Activated CD4-positive, alpha-beta T cell treated with anti-CD3 and anti-CD28 coated beads, Interleukin-2, Interleukin-4, amounts not matched to agents 100 ng/mL and 50 ng/mL, durations not matched to agents 16 hours and 8 hours (primary cell): ENCODE data around the gene CCDC142.
"Not testable (repeated sequence)": the region's sequence is repeated elsewhere in the genome, so short reads cannot be mapped to it uniquely, and the experiment has no call there.

Experiments used
- DNase-seq: peaks from one replicate; pipeline ENCODE4 v3.0.0-alpha.2; 2020; ENCODE audit warnings: low spot score

The CCDC142 gene

DNA sequence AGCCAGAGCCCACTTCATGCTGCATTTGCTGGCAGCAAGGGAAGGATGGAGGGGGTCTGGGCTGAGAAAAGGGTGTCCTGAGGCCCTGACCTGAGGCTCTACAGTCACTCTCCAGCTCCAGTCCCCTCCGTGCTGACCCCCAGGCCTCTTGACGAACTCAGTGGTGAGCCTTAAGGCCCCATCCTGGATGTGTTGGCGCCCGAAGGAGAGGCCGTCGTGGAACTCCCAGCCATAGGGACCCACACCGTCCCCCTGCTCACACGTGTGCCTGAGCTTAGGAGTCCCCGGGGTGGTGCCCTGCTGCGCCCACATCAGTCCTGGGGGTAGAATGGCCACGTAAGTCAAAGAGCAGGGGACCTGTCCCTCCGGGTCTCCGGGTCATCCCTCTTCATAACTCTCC is 18.4 kb downstream of the CCDC142 start:
- DNase-seq = no peak

DNA sequence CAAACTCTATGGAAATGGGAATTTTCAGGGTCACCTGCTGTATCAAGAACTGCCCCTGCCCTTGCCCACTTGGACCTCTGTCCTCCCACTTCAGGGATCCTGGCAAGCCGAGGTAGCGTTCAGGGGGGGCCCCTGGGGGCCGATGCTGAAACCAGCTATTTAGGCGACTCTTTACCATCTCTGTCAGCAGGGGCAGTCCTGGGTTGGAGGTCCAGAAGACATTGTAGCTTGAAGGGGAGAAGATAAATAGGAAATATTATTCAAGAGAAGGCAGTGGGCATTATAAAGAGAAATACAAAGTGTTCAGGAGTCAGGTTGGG is 20.1 kb downstream of the CCDC142 start:
- no peak for DNase-seq

DNA sequence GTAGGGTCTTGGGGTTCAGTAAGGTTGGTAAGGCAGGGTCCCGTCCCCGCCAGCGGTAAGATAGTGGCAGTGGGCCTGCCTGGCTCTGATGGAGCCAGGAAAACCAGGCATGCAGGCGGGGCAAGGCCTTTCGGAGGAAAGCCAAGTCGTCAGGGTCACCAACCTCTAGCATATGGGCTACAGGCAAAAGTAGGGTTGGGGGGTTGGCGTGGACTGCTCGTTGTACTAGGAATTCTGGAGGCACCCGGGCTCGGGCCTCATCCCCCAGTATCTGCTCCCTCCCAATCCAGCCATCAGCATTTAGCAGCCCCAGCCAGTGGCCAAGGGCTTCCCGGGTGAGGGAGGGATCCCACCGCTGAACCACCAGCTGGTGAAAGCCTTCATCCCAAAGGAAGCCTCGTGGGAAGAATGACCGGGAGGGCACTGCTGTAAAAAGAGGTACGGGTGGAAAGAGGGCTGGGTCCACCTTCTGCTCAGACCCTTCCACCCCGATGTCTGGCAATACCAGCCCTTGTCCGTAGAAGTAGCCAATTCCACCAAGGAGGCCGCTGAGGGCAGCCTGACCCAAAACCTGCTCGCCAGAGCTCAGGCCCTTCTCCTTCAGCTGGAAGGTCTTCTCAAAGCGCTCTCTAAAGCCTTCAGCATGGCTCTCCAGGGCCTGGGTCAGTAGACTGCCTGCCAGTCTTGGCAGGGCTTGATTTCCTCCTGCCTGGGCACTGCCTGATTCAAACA is 20.6 kb downstream of the CCDC142 start:
- DNase-seq = no peak

DNA sequence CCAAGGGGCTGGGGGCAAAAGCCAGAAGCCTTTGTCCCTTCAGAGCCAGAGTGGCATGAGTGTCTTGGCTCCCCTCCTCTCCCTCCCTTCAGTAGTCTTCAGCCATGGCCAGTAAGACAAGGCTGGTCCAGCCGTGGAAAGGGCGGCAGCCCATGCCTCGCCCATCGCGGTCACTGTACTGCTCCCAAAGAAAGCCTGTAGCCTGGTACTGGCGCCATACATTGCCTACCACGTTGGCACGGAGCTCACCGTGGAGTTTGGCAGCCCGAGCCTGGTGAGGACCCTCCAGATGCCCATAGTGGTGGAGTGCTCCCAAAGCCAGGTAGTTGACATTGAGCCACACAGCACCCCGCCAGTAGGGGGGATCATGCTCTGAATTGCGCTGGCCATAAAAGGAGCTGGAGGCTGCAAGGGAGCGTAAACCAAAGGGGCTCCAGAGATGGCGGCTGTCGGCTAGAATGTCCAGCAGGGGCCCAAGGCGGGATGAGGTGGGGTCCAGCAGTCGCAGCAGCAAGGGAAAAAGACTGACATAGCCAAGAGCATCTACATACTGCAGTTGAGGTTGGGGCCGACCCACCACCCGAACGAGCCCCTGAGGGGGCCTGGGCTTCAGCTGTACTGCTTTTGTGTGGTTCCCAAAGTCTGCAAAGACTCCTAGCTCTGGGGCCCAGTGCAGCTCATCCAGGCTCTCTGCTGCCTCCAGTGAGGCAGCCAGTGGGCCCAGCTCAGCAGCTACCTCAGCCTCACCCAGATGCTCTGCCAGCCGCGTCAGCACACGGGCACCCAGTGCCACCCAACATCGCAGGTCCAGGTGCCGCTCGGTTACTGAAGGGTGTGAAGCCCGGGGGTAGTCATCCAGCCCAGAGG is 21.4 kb downstream of the CCDC142 start:
- DNase-seq = no peak

DNA sequence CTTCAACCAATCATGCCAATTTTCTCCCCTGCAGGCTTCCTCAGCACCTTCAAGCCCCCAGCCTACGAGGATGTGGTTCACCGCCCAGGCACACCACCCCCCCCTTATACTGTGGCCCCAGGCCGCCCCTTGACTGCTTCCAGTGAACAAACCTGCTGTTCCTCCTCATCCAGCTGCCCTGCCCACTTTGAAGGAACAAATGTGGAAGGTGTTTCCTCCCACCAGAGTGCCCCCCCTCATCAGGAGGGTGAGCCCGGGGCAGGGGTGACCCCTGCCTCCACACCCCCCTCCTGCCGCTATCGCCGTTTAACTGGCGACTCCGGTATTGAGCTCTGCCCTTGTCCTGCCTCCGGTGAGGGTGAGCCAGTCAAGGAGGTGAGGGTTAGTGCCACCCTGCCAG is 22.6 kb downstream of the CCDC142 start:
- DNase-seq = not testable (repeated sequence)

DNA sequence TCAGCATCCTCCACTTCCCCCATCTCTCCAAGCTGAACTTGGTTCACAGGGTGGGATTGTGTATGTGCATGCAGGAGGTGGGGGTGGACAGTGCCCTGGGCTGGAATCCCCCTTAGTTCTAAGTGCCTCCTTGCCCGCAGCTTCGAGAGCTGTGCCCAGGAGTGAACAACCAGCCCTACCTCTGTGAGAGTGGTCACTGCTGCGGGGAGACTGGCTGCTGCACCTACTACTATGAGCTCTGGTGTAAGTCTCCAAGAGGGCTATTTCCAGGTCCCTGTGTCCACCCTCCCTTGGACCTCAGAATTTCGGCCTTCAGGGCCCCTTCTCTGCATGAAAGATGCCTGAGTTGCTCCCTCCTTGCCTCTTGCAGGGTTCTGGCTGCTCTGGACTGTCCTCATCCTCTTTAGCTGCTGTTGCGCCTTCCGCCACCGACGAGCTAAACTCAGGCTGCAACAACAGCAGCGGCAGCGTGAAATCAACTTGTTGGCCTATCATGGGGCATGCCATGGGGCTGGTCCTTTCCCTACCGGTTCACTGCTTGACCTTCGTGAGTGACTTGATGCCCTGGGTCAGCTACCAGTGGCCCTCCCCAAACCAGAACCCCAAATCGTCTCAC is 23.2 kb downstream of the CCDC142 start:
- not testable (repeated sequence) for DNase-seq

DNA sequence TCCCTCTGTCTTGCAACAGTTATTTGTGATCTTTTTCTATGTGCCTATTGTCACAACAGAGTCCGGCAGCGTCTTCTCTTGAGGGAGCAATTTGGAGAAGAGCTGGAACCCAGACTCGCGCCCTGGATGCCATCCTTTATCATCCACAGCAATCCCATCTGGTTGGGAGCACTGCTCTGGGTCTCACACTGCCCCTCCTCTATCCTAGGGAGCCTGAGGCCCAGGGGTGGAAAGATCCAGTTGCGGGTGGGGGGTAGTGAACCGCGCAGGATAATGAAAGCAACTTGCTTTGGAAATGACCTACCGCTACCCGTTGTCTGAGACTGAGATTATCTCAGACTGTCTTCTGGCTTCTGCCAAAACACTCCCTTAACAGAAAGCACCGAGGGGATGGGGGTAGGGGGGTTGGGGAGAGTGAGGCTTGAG is 23.8 kb downstream of the CCDC142 start:
- DNase-seq = no peak

DNA sequence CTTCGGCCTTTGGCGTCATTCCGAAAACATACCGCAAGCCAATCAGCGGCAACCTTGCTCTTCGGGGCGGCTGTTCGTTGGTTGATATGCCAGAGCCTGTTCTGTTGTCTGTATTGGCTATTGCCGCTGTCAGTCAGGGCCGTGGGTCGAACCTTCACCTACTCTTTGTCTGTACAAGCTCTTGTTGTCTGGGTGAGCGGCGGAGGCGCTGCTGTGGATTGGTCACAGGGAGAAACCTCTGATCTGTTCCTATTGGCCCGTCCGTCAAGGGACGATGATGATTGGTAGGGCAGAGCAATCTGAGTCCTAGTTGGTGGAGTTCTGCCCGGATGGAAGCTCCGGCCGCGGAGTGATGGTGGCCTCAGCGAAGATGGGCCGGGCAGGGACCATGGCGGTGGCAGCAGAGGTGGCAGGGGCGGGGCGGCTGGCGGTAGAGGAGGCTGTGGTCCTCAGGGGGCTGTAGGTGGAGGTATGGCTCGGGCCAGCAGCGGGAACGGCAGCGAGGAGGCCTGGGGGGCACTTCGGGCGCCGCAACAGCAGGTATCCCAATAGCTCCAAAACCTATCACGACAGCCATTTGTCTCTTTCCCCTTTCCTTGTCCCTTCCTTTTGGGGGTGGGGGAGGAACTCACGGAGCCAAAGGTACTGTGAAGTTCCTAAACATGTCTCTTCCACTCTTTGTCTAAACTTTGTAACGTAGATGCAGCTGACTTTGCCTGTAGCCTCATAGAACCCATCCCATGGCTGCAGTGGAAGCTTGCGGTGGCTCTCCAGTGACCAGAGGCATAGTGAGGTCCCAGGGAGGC is 24.5 kb downstream of the CCDC142 start, which contains the start of gene WBP1:
Gene WBP1 (plus strand): TSS at position 307 of the 806 bp plus-strand sequence. CDS start 165 bp downstream, at position 472.
- DNase-seq = peak; percentile 100

DNA sequence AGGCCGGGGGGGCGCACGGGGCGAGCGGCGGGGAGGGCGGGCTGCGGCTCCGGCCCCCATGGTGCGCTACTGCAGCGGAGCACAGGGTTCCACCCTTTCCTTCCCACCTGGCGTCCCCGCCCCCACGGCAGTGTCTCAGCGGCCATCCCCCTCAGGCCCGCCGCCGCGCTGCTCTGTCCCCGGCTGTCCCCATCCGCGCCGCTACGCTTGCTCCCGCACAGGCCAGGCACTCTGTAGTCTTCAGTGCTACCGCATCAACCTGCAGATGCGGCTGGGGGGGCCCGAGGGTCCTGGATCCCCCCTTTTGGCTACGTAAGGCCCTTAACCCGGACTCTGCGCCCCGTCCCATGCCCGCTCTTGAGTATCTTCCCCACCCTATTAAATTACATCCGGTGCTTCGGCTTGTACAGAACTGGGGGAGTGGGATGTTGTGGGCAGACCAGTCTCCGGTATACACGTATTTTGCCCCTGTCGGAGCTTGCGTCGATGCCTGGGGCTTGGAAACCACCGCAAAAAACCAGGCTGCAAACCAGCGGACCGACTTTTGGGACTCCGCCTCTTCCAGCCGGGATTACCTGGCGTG is 25.2 kb downstream of the CCDC142 start:
- peak; percentile 77 for DNase-seq

DNA sequence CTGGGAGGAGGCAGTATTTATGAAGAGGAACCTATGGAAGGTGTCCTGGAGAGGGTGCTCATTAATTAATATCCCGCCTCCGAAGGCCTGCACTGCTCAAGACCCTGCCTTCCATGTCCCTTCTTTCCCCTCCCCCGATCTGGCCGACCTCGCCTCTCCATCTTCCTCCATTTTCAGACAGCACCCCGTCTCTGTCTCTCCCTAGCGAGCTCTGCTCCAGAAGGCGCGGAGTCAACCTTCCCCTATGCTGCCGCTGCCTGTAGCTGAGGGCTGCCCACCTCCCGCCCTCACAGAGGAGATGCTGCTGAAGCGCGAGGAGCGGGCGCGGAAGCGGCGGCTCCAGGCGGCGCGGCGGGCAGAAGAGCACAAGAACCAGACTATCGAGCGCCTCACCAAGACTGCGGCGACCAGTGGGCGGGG is 25.7 kb downstream of the CCDC142 start:
- no peak for DNase-seq

DNA sequence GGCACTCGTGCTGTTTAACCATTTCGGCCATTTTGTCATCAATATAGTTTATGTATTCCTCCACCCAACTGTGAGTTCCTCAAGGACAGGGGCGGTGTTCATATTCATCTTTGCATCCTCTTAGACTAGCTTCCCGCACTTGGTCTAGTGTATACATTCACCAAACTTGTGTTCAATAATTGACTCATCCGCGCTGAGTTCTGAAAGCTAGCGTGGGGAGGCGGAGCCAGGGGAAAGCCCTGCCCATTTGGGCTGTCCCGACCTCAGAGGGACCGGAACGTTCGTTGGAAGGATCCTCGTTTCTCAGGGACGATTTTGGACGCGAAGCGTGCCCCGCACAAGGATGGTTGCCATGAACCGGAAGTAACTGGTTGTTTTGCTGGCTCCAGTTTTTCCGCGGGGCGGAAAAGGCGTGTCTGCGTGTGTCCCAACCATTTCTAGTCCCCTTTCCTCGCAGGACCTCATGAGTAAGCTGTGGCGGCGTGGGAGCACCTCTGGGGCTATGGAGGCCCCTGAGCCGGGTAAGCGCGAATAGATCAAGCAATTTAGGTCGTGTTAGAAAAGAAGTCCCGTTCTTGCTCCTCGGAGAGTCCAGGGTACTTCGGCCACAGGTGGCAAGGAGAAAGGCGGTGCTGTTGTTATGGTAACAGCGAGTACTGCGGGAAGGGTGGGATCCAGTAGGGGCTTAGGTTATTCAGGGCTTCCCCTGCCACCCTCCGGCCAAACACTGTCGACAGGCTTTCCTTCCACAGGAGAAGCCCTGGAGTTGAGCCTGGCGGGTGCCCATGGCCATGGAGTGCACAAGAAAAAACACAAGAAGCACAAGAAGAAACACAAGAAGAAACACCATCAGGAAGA is 27.9 kb downstream of the CCDC142 start, which contains the start of gene INO80B:
Gene INO80B (plus strand): TSS at position 434 of the 858 bp plus-strand sequence. CDS start 30 bp downstream, at position 464.
- DNase-seq = peak; percentile 100

DNA sequence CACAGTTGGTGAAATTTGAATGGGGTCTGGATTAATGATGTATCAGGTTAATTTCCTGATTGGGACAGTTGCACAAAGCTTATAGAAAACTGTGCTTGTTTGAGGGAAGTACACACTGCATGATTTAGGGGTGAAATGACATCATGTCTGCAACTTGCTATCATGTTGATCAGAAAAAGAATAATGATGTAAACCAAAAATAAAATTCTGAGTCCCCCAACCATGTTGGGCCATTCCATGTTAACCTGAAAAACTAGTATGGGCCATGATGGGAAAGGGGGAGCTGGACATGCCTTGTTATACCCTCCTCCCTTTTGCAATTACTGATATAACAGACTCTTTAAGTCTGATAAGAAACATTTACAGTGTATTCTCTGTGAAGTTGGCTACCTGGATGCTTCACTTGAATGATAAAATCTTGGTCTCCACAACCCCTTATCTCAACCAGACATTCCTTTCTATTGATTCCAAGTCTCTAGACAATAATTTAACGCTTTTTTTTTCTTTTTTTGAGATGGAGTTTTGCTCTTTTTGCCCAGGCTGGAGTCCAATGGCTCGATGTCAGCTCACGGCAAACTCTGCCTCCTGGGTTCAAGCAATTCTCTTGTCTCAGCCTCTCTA is 32.1 kb downstream of the CCDC142 start:
- DNase-seq = no peak

DNA sequence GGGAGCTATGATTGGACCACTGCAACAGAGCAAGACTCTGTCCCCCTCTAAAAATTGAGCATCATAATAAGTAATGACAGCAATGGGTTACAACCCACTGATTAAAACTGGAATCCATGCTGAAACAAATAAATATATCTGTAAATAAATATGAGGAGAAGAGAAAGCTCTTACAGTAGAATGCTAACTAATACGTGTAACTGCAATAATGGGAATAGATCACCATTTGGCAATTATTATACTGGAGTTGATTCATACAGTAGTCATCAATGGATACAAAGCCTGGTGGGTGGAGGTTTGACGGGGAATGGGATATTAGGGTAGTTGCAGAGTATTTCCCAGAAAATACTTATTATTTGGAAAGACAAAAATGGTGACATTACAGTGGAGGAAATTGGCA is 34.0 kb downstream of the CCDC142 start:
- DNase-seq = no peak

DNA sequence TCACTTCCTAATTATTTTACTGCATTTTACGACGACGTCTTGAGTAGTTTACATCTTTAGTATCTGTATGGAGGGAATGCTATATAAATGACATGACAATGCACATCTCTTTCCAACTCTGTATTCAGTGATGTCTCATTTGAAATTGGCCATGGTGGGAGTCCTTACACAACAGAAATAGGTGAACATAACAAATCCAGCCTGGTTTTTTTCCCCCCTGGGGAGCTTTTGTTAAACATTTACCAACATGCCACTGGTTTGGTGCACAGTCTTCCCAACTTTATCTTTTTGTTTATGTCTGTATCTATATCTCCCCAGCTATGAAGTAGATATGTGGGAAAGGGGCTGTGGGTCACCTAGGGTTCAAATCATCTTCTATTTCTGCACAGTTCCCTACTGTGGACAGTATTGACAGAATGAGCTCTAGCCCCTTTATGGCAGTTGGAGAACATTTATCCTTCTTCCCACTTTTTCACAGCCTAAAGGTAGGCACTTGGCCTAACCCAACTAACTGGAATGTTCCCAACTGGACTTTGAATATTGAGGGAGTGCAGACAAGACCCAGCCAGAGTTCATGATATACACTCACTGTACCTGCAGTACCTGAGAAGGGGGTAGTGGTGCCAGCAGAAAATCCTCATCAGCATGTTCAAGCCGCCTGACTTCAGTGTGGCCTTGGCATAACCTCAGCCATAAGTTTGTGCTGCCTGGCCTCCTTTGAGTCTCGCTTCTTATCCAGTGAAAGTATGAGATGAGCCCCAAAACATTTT is 35.4 kb downstream of the CCDC142 start:
- DNase-seq = no peak

DNA sequence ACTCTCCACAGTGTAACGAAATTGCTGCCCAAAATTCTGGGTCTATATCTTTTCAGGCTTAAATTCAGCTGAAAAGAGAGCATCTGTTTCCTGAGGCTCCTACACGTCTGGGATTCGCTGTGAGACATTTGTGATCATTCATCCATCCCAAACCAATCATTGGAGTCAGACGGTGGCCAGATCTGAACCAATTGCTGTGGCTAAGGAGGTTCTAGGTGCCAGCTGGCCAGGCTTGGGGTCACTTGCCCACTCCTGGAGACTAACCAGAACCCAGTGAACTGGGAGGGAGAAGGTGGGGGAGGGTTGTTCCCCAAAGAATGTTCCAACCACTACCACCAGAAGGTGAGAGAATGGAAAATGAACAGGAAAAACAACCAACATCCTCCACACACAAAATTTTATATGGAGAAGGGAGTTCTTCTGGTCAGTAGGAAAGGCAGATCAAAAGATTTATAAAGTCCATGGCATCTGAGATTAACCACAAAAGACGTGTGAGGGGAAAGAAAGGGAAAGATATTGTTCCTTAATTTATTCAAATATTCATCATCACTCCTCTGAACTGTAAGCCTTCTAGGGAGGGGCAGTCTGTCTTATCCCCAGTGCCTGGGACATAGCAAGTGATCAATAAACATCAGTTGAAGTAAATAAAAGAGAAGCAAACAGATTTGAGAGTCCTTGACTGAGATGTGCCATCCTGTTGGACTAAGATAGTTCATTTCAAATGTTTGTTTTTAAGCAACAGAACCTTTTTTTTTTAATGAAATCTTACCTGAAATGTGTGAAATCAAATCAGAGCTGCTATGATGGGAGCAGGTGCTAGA is 38.1 kb downstream of the CCDC142 start:
- no peak for DNase-seq

DNA sequence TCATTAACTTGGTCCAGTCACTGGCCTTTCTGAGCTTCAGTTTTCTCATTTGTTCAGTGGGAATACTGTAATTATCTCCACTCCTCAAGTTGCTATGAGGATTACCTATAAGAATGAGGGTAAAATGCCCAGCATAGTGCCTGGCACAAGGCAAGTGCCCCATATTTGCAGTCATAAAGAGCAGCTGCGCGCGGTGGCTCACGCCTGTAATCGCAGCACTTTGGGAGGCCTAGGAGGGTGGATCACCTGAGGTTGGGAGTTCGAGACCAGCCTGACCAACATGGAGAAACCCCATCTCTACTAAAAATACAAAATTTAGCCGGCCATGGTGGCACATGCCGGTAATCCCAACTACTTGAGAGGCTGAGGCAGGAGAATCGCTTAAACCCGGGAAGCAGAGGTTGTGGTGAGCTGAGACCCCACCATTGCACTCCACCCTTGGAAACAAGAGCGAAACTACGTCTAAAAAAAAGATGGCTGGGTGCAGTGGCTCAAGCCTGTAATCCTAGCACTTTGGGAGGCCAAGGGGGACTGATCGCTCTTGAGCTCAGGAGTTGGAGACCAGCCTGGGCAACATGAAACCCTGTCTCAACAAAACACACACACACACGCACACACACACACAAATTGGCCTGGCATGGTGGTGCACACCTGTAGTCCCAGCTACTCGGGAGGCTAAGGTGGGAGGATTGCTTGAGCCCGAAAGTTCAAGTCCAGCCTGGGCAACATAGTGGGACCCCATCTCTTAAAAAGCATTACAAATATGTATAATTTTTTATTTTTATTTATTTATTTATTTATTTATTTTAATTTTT is 40.1 kb downstream of the CCDC142 start:
- not testable (repeated sequence) for DNase-seq

DNA sequence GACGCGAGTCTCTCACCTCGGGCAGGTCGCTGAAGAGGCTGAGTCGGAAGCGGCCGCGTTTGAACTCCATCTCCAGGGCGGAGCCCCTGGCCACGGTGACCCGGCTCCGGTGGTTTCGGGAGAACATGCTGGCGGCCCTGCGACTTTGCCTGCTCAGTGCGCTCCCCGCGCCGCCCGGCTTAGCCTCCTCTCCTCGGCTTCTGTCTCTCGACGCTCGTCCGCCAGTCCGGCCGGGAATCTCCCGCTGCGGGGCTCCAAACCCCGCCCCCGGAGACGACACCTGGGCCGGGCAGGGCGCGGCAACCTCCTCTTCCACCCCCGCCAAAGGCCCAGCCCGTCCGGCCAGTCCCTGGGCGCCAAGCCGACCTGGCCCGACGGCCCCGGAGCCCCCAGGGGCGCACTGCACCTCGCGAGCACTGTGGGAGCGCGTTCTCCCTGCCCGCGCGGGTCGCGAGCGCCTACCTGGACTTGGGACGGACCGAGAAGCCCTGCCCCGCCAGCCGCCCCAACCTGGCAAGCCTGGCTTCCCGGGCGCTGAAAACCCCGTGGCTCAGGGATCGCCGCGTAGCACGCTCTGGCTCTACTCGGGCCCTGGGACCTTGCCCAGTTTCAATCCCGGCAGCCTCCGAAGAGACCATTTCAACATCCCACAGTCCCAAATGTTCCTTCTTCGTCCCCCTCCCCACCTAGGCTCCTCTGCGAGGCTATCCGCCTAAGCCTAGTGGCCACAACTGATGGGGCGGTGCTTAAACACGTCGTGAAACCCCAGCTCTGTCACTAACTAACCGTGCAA is 40.9 kb downstream of the CCDC142 start, which contains the start of gene RTKN:
Gene RTKN (minus strand): TSS at position 248 of the 793 bp plus-strand sequence. CDS start 121 bp downstream, at position 127.
- DNase-seq = no peak
